ENCODE results near the gene OR1A2.

GRCh38 chr17:3222505-3222904 lies 25.2 kb downstream of the OR1A2 start:
- TF ChIP-seq MEIS1 (CRISPR knock-in tag; IDR thresholded peaks at IDR 0.05; ENCODE audit: borderline replicate concordance), result no peak
- no peak for TF ChIP-seq HIC1 (tag by site-specific recombination; IDR thresholded peaks at IDR 0.05)
- no peak for TF ChIP-seq PRDM6 (tag by site-specific recombination; IDR thresholded peaks at IDR 0.05)
- TF ChIP-seq CTCF (tag by site-specific recombination; IDR thresholded peaks at IDR 0.05), result no peak
- TF ChIP-seq ZNF529 (tag by site-specific recombination; IDR thresholded peaks at IDR 0.05; ENCODE audit: insufficient replicate concordance), result no peak
- TF ChIP-seq ZFP37 (tag by site-specific recombination; IDR thresholded peaks at IDR 0.05), result no peak
- no peak for TF ChIP-seq ZNF785 (tag by site-specific recombination; IDR thresholded peaks at IDR 0.05)
- no peak for TF ChIP-seq ZFP41 (tag by site-specific recombination; IDR thresholded peaks at IDR 0.05; ENCODE audit: borderline replicate concordance)
- TF ChIP-seq KLF16 (tag by site-specific recombination; IDR thresholded peaks at IDR 0.05), result no peak
- TF ChIP-seq YY1 (tag by site-specific recombination; IDR thresholded peaks at IDR 0.05), result no peak
